ENCODE results near the gene TRIM13.
"Not testable (repeated sequence)": the region's sequence is repeated elsewhere in the genome, so short reads cannot be mapped to it uniquely, and the experiment has no call there.

TRIM13 gene

DNA sequence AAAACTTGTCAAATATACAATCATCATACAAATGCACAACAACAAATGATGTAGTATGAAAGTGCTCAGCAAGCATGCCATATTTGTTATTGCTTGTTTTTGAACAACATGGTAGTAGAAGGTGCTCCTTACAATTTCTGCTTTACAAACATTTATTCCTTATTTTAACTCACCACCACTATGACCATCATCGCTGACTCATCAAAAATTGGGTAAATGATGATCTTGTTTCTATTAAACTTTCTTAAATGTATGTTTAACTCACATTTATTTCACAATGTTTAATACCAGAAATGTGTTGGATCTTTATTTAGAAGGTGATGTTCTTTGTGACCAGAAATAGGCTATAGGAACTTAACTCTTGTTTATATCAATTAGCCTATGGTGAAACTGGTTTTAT is 63.9 kb downstream of the TRIM13 start:
- DNase-seq, result no peak

DNA sequence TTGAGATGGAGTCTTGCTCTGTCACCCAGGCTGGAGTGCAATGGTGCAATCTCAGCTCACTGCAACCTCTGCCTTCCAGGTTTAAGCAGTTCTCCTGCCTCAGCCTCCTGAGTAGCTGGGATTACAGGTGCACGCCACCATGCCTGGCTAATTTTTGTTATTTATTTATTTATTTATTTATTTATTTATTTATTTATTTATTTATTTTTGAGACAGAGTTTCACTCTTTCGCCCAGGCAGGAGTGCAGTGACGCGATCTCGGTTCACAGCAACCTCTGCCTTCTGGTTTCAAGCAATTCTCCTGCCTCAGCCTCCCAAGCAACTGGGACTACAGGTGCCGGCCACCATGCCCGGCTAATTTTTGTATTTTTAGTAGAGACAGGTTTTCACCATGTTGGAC is 65.5 kb downstream of the TRIM13 start:
- DNase-seq, result not testable (repeated sequence)

DNA sequence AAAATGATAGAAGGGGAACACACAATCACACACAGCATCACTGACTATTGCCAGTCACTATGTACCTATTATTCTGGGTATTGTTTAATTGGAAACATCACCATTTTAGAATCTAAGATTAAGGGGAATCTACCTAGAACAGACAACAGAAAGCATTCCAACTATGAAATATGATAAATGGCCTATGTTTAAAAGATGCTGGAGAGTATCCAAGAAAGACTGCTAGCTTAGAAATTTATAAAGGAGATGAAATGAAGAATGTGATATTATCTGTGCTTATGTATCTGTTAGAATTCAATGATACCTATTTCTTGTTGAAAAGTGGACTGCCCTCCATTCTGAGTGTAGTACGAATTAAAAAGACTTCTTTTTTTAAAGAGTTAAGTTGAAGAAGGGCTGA is 68.9 kb downstream of the TRIM13 start:
- DNase-seq, result no peak
